HG03432 (cell line): ENCODE results near the gene RERG.
"Not testable (repeated sequence)": the region's sequence is repeated elsewhere in the genome, so short reads cannot be mapped to it uniquely, and the experiment has no call there.

ENCODE experiments used
- ATAC-seq: cut with Tn5 transposase; IDR thresholded peaks from one replicate; pipeline ENCODE4 v1.9.1; 2021; ENCODE audit warnings: mild to moderate bottlenecking, moderate library complexity; ENCODE audit not compliant: unreplicated experiment

RERG gene

GRCh38 chr12:15151161-15152091 lies 69.8 kb downstream of the RERG start:
- ATAC-seq: no peak

GRCh38 chr12:15146585-15146984 lies 74.6 kb downstream of the RERG start:
- no peak for ATAC-seq

GRCh38 chr12:15143467-15143866 lies 77.8 kb downstream of the RERG start:
- ATAC-seq: no peak

- no peak for ATAC-seq
Measured at GRCh38 chr12:15142711-15143110, 78.5 kb downstream of the RERG start.

GRCh38 chr12:15131431-15131830 lies 89.8 kb downstream of the RERG start:
- ATAC-seq: no peak

- no peak for ATAC-seq
Measured at GRCh38 chr12:15130541-15130940, 90.7 kb downstream of the RERG start.

GRCh38 chr12:15123401-15123800 lies 97.8 kb downstream of the RERG start:
- no peak for ATAC-seq

- no peak for ATAC-seq
Measured at GRCh38 chr12:15122344-15122743, 98.9 kb downstream of the RERG start.

- no peak for ATAC-seq
Measured at GRCh38 chr12:15118955-15119354, 102.3 kb downstream of the RERG start.

GRCh38 chr12:15116983-15117382 lies 104.2 kb downstream of the RERG start:
- no peak for ATAC-seq

- no peak for ATAC-seq
Measured at GRCh38 chr12:15116086-15116485, 105.1 kb downstream of the RERG start.

GRCh38 chr12:15115434-15115833 lies 105.8 kb downstream of the RERG start:
- no peak for ATAC-seq

GRCh38 chr12:15114501-15114900 lies 106.7 kb downstream of the RERG start:
- no peak for ATAC-seq

GRCh38 chr12:15092826-15093225 lies 128.4 kb downstream of the RERG start:
- no peak for ATAC-seq

- ATAC-seq: no peak
Measured at GRCh38 chr12:15090441-15090840, 130.8 kb downstream of the RERG start.

GRCh38 chr12:15088105-15088504 lies 133.1 kb downstream of the RERG start:
- ATAC-seq: no peak

GRCh38 chr12:15077751-15078150 lies 143.5 kb downstream of the RERG start:
- not testable (repeated sequence) for ATAC-seq

GRCh38 chr12:15074351-15074750 lies 146.9 kb downstream of the RERG start:
- no peak for ATAC-seq

GRCh38 chr12:15059123-15059522 lies 162.1 kb downstream of the RERG start:
- no peak for ATAC-seq
